Keratinocyte (primary cell): ENCODE data around the gene HIRA. TPM values are rescaled to one million over a fixed set of nuclear protein-coding genes. Genes with fewer than 3 reads are reported as not detected.

Experiments
- DNase-seq: peaks from one replicate; pipeline ENCODE4 v3.0.0-alpha.2; 2011; ENCODE audit warnings: low read depth, missing footprints, low spot score
- FAIRE-seq: peaks from 2 replicates; lab custom pipeline; 2011; peaks lifted over from hg19 to GRCh38; lab: Jason Lieb, UNC
- H2AFZ ChIP-seq: 2 replicates; pipeline ENCODE4 v1.6.0; 2012; ENCODE audit warnings: low read length, control low read depth, inconsistent platforms; ENCODE audit not compliant: control insufficient read depth
- H3K27ac ChIP-seq: 2 replicates; pipeline ENCODE4 v1.5.1; 2011; ENCODE audit warnings: low read length; ENCODE audit not compliant: control insufficient read depth, insufficient read depth
- H3K27me3 ChIP-seq: 3 replicates; pipeline ENCODE4 v1.6.0; 2011; ENCODE audit warnings: low read length; ENCODE audit not compliant: control insufficient read depth, insufficient read depth; ENCODE audit errors: extremely low read depth
- H3K36me3 ChIP-seq, 2 experiments: 2 replicates in 1 of 2; 3 replicates in 1 of 2; pipeline ENCODE4 v1.5.1; 2011; ENCODE audit warnings: low read length in 2 of 2, mild to moderate bottlenecking in 1 of 2; ENCODE audit not compliant: control insufficient read depth in 2 of 2, insufficient read depth in 2 of 2; ENCODE audit errors: extremely low read depth in 1 of 2
- H3K4me1 ChIP-seq: 3 replicates; pipeline ENCODE4 v1.5.1; 2011; ENCODE audit warnings: low read length; ENCODE audit not compliant: control insufficient read depth, insufficient read depth; ENCODE audit errors: extremely low read depth
- H3K4me2 ChIP-seq: 3 replicates; pipeline ENCODE4 v1.6.0; 2011; ENCODE audit warnings: low read depth, low read length; ENCODE audit not compliant: control insufficient read depth, insufficient read depth; ENCODE audit errors: extremely low read depth
- H3K4me3 ChIP-seq, 3 experiments: fragments of 200-600 bp in 1 of 3; sonication (generic) in 1 of 3; 2 replicates in 2 of 3; 3 replicates in 1 of 3; pipeline ENCODE4 v1.5.1; 2011 to 2016; ENCODE audit warnings: low read length in 3 of 3, mild to moderate bottlenecking in 3 of 3, control low read depth in 2 of 3, inconsistent platforms in 1 of 3, low read depth in 1 of 3, mixed read lengths in 1 of 3, mixed run types in 1 of 3, moderate library complexity in 1 of 3; ENCODE audit not compliant: control insufficient read depth in 2 of 3, insufficient read depth in 2 of 3; ENCODE audit errors: extremely low read depth in 1 of 3
- H3K79me2 ChIP-seq: 2 replicates; pipeline ENCODE4 v1.6.0; 2012; ENCODE audit warnings: low read length; ENCODE audit not compliant: control insufficient read depth, insufficient read depth
- H3K9ac ChIP-seq: 3 replicates; pipeline ENCODE4 v1.6.0; 2011; ENCODE audit warnings: low read length; ENCODE audit not compliant: control insufficient read depth, insufficient read depth; ENCODE audit errors: extremely low read depth
- H3K9me1 ChIP-seq: 3 replicates; pipeline ENCODE4 v1.6.0; 2011; ENCODE audit warnings: low read length; ENCODE audit not compliant: control insufficient read depth, insufficient read depth; ENCODE audit errors: extremely low read depth
- H3K9me3 ChIP-seq: 2 replicates; pipeline ENCODE4 v1.5.1; 2012; ENCODE audit warnings: low read depth, low read length; ENCODE audit not compliant: control insufficient read depth
- H4K20me1 ChIP-seq: 3 replicates; pipeline ENCODE4 v1.6.0; 2011; ENCODE audit warnings: low read length; ENCODE audit not compliant: control insufficient read depth, insufficient read depth; ENCODE audit errors: extremely low read depth
- CTCF ChIP-seq, 3 experiments: IDR thresholded peaks in 1 of 3; conservative IDR thresholded peaks in 1 of 3; optimal IDR thresholded peaks in 1 of 3; 2 replicates in 2 of 3; 3 replicates in 1 of 3; pipeline versions ENCODE3 to v1.5.1; 2011; ENCODE audit warnings: low read length in 3 of 3, mild to moderate bottlenecking in 3 of 3, moderate library complexity in 2 of 3, control low read depth in 1 of 3, inconsistent platforms in 1 of 3; ENCODE audit not compliant: insufficient read depth in 2 of 3; ENCODE audit errors: extremely low read depth in 1 of 3
- EZH2 ChIP-seq: IDR thresholded peaks from one replicate; pipeline ENCODE4 v1.6.1; 2012; ENCODE audit warnings: inconsistent platforms, mild to moderate bottlenecking, low read length, moderate library complexity
- dilution Hi-C: fragments of 300-500 bp; cut with MboI; formaldehyde crosslinking; loops from one replicate; pipeline ENCODE4 v1.7.0; 2020; ENCODE audit warnings: low sequenced_read_pairs; ENCODE audit not compliant: extremely low pct_ligation_motif_present
- polyA plus RNA-seq, 5 experiments: library from polyadenylated mRNA; depleted of rRNA in 3 of 5; stranded (reverse) in 3 of 5; stranded (forward) in 1 of 5; unstranded in 1 of 5; fragments of >200 nt; gene quantifications; 1 replicate in 1 of 5; 2 replicates in 3 of 5; 3 replicates in 1 of 5; pipeline versions ENCODE4 v1.2.1 to v1.2.3, GENCODE V29; 2011 to 2012; ENCODE audit warnings: missing spikeins in 2 of 5, low read depth in 1 of 5, low replicate concordance in 1 of 5

Gene HIRA
- polyA plus RNA-seq, 1 donor (not counting 4 experiments of a cell fraction or from before 2014, with no cell fraction given): 16.7 TPM

DNA sequence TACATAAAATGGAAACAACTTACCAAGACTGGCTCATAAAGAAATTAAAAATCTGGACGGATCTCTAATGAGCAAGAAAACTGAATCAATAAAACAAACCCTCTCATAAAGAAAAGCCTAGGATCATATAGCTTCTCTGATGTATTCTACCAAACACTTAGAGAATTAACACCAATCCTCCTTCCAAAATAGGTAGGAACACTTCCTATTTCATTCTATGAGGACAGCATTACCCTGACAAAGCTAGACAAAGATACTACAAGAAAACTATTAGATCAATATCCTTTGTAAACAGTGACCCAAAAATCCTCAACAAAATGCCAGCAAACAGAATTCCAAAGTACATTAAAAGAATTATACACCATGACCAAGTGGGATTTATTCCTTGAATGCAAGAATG, 87.1 kb downstream of the HIRA start:
- Histone ChIP-seq H3K27ac (no peak overlapping the region), H2AFZ (no peak overlapping the region), H3K9me1 (no peaks in the 10 kb centered on the region), H3K9me3 (no peaks in the 10 kb centered on the region), H3K4me3 (no peak overlapping the region), H3K79me2 (no peaks in the 10 kb centered on the region), H4K20me1 (no peaks in the 10 kb centered on the region), H3K4me2 (no peak overlapping the region), H3K27me3 (no peaks in the 10 kb centered on the region), H3K9ac (no peak overlapping the region), H3K4me1 (no peaks in the 10 kb centered on the region), H3K36me3 (peaks cover 0 to 12% of the 10 kb centered on the region in 2 experiments)
- FAIRE-seq (no peak), DNase-seq (no peak)
- dilution Hi-C loops: no loop called here
- no peak for TF ChIP-seq CTCF (optimal IDR thresholded peaks at IDR 0.05 in 1 of 3, IDR thresholded peaks at IDR 0.05 in 1 of 3, conservative IDR thresholded peaks at IDR 0.05 in 1 of 3; ENCODE audit: extremely low read depth in 1 of 3, insufficient read depth in 2 of 3, low read length in 3 of 3)
- TF ChIP-seq EZH2: no peak

DNA sequence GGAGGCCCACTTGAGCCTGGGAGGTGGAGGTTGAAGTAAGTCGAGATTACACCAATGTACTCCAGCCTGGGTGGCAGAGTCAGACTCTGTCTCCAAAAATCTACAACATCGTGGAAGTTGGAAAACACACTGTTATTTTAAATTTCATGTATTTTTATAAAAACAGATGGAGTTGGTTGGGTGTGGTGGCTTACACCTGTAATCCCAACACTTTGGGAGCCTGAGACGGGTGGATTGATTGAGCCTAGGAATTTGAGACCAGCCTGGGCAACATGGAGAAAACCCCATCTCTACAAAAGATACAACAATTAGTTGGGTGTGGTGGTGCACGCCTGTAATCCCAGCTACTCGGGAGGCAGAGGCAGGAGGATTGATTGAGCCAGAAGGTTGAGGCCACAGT, 88.1 kb downstream of the HIRA start:
- Histone ChIP-seq H2AFZ (no peak overlapping the region), H3K4me1 (no peaks in the 10 kb centered on the region), H3K9ac (no peak overlapping the region), H4K20me1 (no peaks in the 10 kb centered on the region), H3K27ac (no peak overlapping the region), H3K9me1 (no peaks in the 10 kb centered on the region), H3K4me2 (no peak overlapping the region), H3K4me3 (no peak overlapping the region), H3K27me3 (no peaks in the 10 kb centered on the region), H3K36me3 (peaks cover 0 to 11% of the 10 kb centered on the region in 2 experiments), H3K79me2 (no peaks in the 10 kb centered on the region), H3K9me3 (no peaks in the 10 kb centered on the region)
- TF ChIP-seq EZH2 (no peak), CTCF (optimal IDR thresholded peaks at IDR 0.05 in 1 of 3, IDR thresholded peaks at IDR 0.05 in 1 of 3, conservative IDR thresholded peaks at IDR 0.05 in 1 of 3; ENCODE audit: extremely low read depth in 1 of 3, insufficient read depth in 2 of 3, low read length in 3 of 3) (no peak)
- FAIRE-seq: no peak
- DNase-seq: no peak
- dilution Hi-C loops: no loop called here
